Left lung (tissue), 10 donors: ENCODE data around the gene GNG7. TPM values are rescaled to one million over a fixed set of nuclear protein-coding genes. Genes with fewer than 3 reads are reported as not detected.
"Not testable (repeated sequence)": the region's sequence is repeated elsewhere in the genome, so short reads cannot be mapped to it uniquely, and the experiment has no call there.

Experiments
- ATAC-seq: fragments of 200-7000 bp; cut with Tn5 transposase; one replicate; pipeline ENCODE4 v1.9.1; 2020; ENCODE audit warnings: moderate library complexity
- DNase-seq, 4 donors: peaks; one replicate each; pipeline ENCODE4 v3.0.0-alpha.2; 2013 to 2020
- H3K27ac ChIP-seq, 2 donors: fragments of 200-600 bp; sonication (generic) in 1 of 2; one replicate each; pipeline versions ENCODE4 v1.5.0 to v1.8.0; 2020 to 2021
- H3K27me3 ChIP-seq, 2 donors: fragments of 200-600 bp; sonication (generic) in 1 of 2; one replicate each; pipeline versions ENCODE4 v1.5.0 to v1.8.0; 2020 to 2021
- H3K36me3 ChIP-seq, 2 donors: fragments of 200-600 bp; sonication (generic) in 1 of 2; one replicate each; pipeline versions ENCODE4 v1.5.0 to v1.8.0; 2020 to 2021
- H3K4me1 ChIP-seq, 2 donors: fragments of 200-600 bp; one replicate each; pipeline ENCODE4 v1.8.0; 2021
- H3K4me3 ChIP-seq, 2 donors: fragments of 200-600 bp; sonication (generic) in 1 of 2; one replicate each; pipeline versions ENCODE4 v1.5.0 to v1.8.0; 2020 to 2021; ENCODE audit warnings: mild to moderate bottlenecking in 1 of 2
- H3K9me3 ChIP-seq, 2 donors: fragments of 200-600 bp; sonication (generic) in 1 of 2; one replicate each; pipeline versions ENCODE4 v1.5.0 to v1.8.0; 2020 to 2021
- CTCF ChIP-seq, 2 donors: fragments of 200-600 bp; sonication (generic) in 1 of 2; IDR thresholded peaks; one replicate each; pipeline versions ENCODE4 v1.5.0 to v1.8.0; 2021; ENCODE audit warnings: antibody characterized with exemption in 2 of 2
- intact Hi-C, 2 donors: fragments of 100-400 bp; cut with DNase I; formaldehyde crosslinking; loops; one replicate each; pipeline versions ENCODE4 v1.11.2 to v1.14.2; 2022
- polyA plus RNA-seq, 6 donors: library from polyadenylated mRNA; unstranded; fragments of 120-200 nt; gene quantifications; one replicate each; pipeline ENCODE4 v1.2.1, GENCODE V29; 2013; ENCODE audit not compliant: insufficient read length in 6 of 6
- total RNA-seq, 2 donors: library from RNA; stranded (reverse); fragmentation: NEBNext Ultra II Directional; extraction: Animal tissue kit (Norgen Biotek cat#: 25700); gene quantifications; one replicate each; pipeline ENCODE4 v1.2.1, GENCODE V29; 2021
- donor health status: DM: no; HTN: yes; CAD: no.
- donor health status: DM: no; HTN: no; CAD: no.

Gene GNG7
- total and polyA plus RNA-seq, 8 donors, result 3.8 to 7.1 (median 5.5) TPM

- no peak for ATAC-seq
- H3K27ac ChIP-seq, result peak overlapping the region; percentile 83 to 88
- H3K4me1 ChIP-seq, result peaks cover 39 to 90% of the 10 kb centered on the region in 2 donors
- peak in 2 of 4 donors; percentile 31 to 45 for DNase-seq
- H3K27me3 ChIP-seq, result no peaks in the 10 kb centered on the region
- no peak overlapping the region for H3K4me3 ChIP-seq
- no peaks in the 10 kb centered on the region for H3K36me3 ChIP-seq
- TF ChIP-seq CTCF (IDR thresholded peaks at IDR 0.05), result no peak
- H3K9me3 ChIP-seq, result no peaks in the 10 kb centered on the region
- intact Hi-C loops, result no loop called here
Observed at GRCh38 chr19:2544576-2545415, 157.7 kb downstream of the GNG7 start.

- H3K4me1 ChIP-seq, result peaks cover 39 to 83% of the 10 kb centered on the region in 2 donors
- DNase-seq, result peak; percentile 66 to 97 (median 93)
- H3K4me3 ChIP-seq, result no peak overlapping the region
- H3K36me3 ChIP-seq, result no peaks in the 10 kb centered on the region
- no peak for TF ChIP-seq CTCF (IDR thresholded peaks at IDR 0.05)
- intact Hi-C loops, result no loop called here
- no peaks in the 10 kb centered on the region for H3K9me3 ChIP-seq
- H3K27me3 ChIP-seq, result no peaks in the 10 kb centered on the region
- ATAC-seq, result peak; percentile 83
- peak overlapping the region; percentile 83 to 88 for H3K27ac ChIP-seq
Observed at GRCh38 chr19:2543463-2544442, 158.7 kb downstream of the GNG7 start.

GRCh38 chr19:2543072-2543462, 159.4 kb downstream of the GNG7 start:
- H3K4me3 ChIP-seq, H3K9me3 ChIP-seq, H3K36me3 ChIP-seq, intact Hi-C loops, H3K27me3 ChIP-seq, ATAC-seq: not testable (repeated sequence)
- Histone ChIP-seq H3K27ac (peak overlapping the region; percentile 83 to 88), H3K4me1 (peaks cover 39 to 82% of the 10 kb centered on the region in 2 donors)
- DNase-seq, result peak in 1 of 4 donors; percentile 22

- Histone ChIP-seq H3K4me3 (no peak overlapping the region), H3K9me3 (no peaks in the 10 kb centered on the region), H3K36me3 (no peaks in the 10 kb centered on the region), H3K27me3 (no peaks in the 10 kb centered on the region), H3K27ac (peak overlapping the region; percentile 83 to 88), H3K4me1 (peaks cover 39 to 77% of the 10 kb centered on the region in 2 donors)
- no peak for TF ChIP-seq CTCF (IDR thresholded peaks at IDR 0.05)
- ATAC-seq, result no peak
- intact Hi-C loops, result no loop called here
- peak in 1 of 4 donors; percentile 28 for DNase-seq
Observed at GRCh38 chr19:2542341-2543069, 160.0 kb downstream of the GNG7 start.
